Esophagus mucosa (tissue), 1 donor: Measurements from ENCODE around the gene ADAMTSL5. TPM values are rescaled to one million over a fixed set of nuclear protein-coding genes. Genes with fewer than 3 reads are reported as not detected.
"Not testable (repeated sequence)": the region's sequence is repeated elsewhere in the genome, so short reads cannot be mapped to it uniquely, and the experiment has no call there.

Source experiments
- ATAC-seq: fragments of 200-7000 bp; cut with Tn5 transposase; one replicate; pipeline ENCODE4 v1.9.1; 2020
- total RNA-seq: library from RNA; stranded (reverse); gene quantifications from one replicate; pipeline ENCODE4 v1.2.4, GENCODE V29; 2023
- donor health status: DM: yes; HTN: yes; CAD: no.

ADAMTSL5 gene
- total RNA-seq, 1 donor from 2014 or later, result 6.7 TPM

GRCh38 chr19:1478934-1479707, 33.7 kb downstream of the ADAMTSL5 start, which contains the start of gene C19orf25:
Gene C19orf25 (minus strand): TSS chr19:1479215. CDS start chr19:1478903, 312 bp downstream.
- peak; percentile 88 for ATAC-seq

GRCh38 chr19:1477056-1477455, 35.8 kb downstream of the ADAMTSL5 start:
- not testable (repeated sequence) for ATAC-seq

- no peak for ATAC-seq
These were observed 36.9 kb downstream of the ADAMTSL5 start for GRCh38 chr19:1475751-1476437.

GRCh38 chr19:1474765-1475351, 38.0 kb downstream of the ADAMTSL5 start:
- no peak for ATAC-seq

- no peak for ATAC-seq
These were observed 38.6 kb downstream of the ADAMTSL5 start for GRCh38 chr19:1474011-1474764.

GRCh38 chr19:1473085-1473851, 39.6 kb downstream of the ADAMTSL5 start:
- no peak for ATAC-seq

GRCh38 chr19:1472231-1473084, 40.4 kb downstream of the ADAMTSL5 start:
- ATAC-seq, result no peak

GRCh38 chr19:1471515-1472160, 41.2 kb downstream of the ADAMTSL5 start:
- no peak for ATAC-seq

- ATAC-seq, result no peak
These were observed 41.8 kb downstream of the ADAMTSL5 start for GRCh38 chr19:1471010-1471514.

GRCh38 chr19:1470305-1471009, 42.4 kb downstream of the ADAMTSL5 start:
- peak; percentile 19 for ATAC-seq

- ATAC-seq, result no peak
These were observed 42.8 kb downstream of the ADAMTSL5 start for GRCh38 chr19:1470055-1470304.

- ATAC-seq, result no peak
These were observed 43.4 kb downstream of the ADAMTSL5 start for GRCh38 chr19:1469255-1470054.

- no peak for ATAC-seq
These were observed 44.0 kb downstream of the ADAMTSL5 start for GRCh38 chr19:1468821-1469254.

GRCh38 chr19:1468274-1468820, 44.5 kb downstream of the ADAMTSL5 start:
- ATAC-seq, result no peak

- no peak for ATAC-seq
These were observed 45.1 kb downstream of the ADAMTSL5 start for GRCh38 chr19:1467490-1468273.

GRCh38 chr19:1467215-1467489, 45.7 kb downstream of the ADAMTSL5 start:
- no peak for ATAC-seq

GRCh38 chr19:1466461-1467214, 46.2 kb downstream of the ADAMTSL5 start:
- no peak for ATAC-seq
